ENCODE measurements around the gene WNT2B. TPM values are rescaled to one million over a fixed set of nuclear protein-coding genes. Genes with fewer than 3 reads are reported as not detected.

The WNT2B gene
- total RNA-seq, 1 experiment from 2014 or later, result 0.68 TPM

DNA sequence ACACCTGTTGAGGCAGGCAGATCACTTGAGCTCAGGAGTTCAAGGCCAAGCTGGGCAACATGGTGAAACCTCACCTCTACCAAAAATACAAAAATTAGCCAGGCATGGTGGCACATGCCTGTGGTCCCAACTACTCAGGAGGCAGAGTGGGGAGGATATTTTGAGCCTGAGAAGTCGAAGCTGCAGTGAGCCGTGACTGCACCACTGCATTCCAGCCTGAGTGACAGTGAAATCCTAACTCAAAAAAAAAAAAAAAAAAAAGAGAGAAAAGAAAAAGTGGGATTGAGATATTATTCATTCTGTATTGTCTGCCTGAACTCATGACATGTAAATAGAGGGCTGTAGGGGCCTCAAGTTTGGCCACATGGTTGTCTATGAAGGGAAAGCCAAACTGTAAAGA is 37.3 kb downstream of the WNT2B start:
- Histone ChIP-seq H3K14ac (ENCODE audit: insufficient read depth, low read length) (no peak overlapping the region), H3K27me3 (ENCODE audit: insufficient read depth, low read length) (no peaks in the 10 kb centered on the region), H2AK5ac (ENCODE audit: insufficient read length, low read length) (no peak overlapping the region), H3K9me3 (ENCODE audit: control insufficient read depth, low read depth, low read length) (no peaks in the 10 kb centered on the region), H4K91ac (ENCODE audit: insufficient read length, low read depth, low read length) (no peak overlapping the region), H3K23ac (ENCODE audit: insufficient read length, low read depth, low read length) (no peak overlapping the region), H2BK5ac (ENCODE audit: insufficient read length, low read length) (no peak overlapping the region), H4K8ac (replicated peaks; ENCODE audit: insufficient read length, low read depth, low read length) (no peak overlapping the region), H3K23me2 (ENCODE audit: insufficient read length, low read depth, low read length, poor library complexity, severe bottlenecking) (no peaks in the 10 kb centered on the region), H4K20me1 (ENCODE audit: control insufficient read depth, insufficient read depth, insufficient read length) (no peaks in the 10 kb centered on the region), H3T11ph (ENCODE audit: low read length) (no peak overlapping the region), H3K27ac (ENCODE audit: insufficient read length, low read depth, low read length) (no peak overlapping the region), H2BK15ac (ENCODE audit: low read depth, low read length) (no peak overlapping the region), H2AFZ (ENCODE audit: low read length) (no peak overlapping the region), H4K5ac (ENCODE audit: insufficient read length, low read depth, low read length) (no peak overlapping the region), H3K79me2 (ENCODE audit: insufficient read depth, low read length) (no peaks in the 10 kb centered on the region), H3K9ac (ENCODE audit: extremely low read depth, insufficient read length, low read length) (no peak overlapping the region), H3K56ac (ENCODE audit: insufficient read length, low read depth, low read length) (no peak overlapping the region), H2BK20ac (ENCODE audit: low read depth, low read length, poor library complexity, severe bottlenecking) (no peak overlapping the region), H3K4me2 (ENCODE audit: insufficient read depth, insufficient read length, low read length) (no peak overlapping the region), H2BK120ac (ENCODE audit: low read depth, low read length, poor library complexity, severe bottlenecking) (no peak overlapping the region), H3K4ac (ENCODE audit: low read depth, low read length) (no peak overlapping the region), H3K79me1 (ENCODE audit: insufficient read depth, low read depth, low read length, poor library complexity, severe bottlenecking) (no peaks in the 10 kb centered on the region), H3K18ac (ENCODE audit: insufficient read length, low read depth, low read length) (no peak overlapping the region), H3K4me1 (ENCODE audit: insufficient read depth, low read length) (no peaks in the 10 kb centered on the region), H2BK12ac (ENCODE audit: insufficient read length, low read depth, low read length) (no peak overlapping the region)
- Mint-ChIP-seq H3K9me3 (no peaks in the 10 kb centered on the region), H3K27ac (0 out of 7 replicates have a peak overlapping the region, but pooled peaks of 1 of the 3 experiments have one; percentile 5), H3K36me3 (ENCODE audit: insufficient read depth in 1 of 3, low read depth in 3 of 3) (peaks cover 0 to 5% (median under 1%) of the 10 kb centered on the region in 3 experiments; a peak in 1 of 7 replicates), H3K4me1 (no peaks in the 10 kb centered on the region), H3K27me3 (ENCODE audit: low read depth) (no peaks in the 10 kb centered on the region), H3K4me3 (no peak overlapping the region)
- WGBS (ENCODE audit: extremely low coverage, insufficient read length, low lambda C conversion rate), result no CpG with 5 or more reads among the region's 2 CpGs
- no peak for DNase-seq
- TF ChIP-seq, protein P1, sequence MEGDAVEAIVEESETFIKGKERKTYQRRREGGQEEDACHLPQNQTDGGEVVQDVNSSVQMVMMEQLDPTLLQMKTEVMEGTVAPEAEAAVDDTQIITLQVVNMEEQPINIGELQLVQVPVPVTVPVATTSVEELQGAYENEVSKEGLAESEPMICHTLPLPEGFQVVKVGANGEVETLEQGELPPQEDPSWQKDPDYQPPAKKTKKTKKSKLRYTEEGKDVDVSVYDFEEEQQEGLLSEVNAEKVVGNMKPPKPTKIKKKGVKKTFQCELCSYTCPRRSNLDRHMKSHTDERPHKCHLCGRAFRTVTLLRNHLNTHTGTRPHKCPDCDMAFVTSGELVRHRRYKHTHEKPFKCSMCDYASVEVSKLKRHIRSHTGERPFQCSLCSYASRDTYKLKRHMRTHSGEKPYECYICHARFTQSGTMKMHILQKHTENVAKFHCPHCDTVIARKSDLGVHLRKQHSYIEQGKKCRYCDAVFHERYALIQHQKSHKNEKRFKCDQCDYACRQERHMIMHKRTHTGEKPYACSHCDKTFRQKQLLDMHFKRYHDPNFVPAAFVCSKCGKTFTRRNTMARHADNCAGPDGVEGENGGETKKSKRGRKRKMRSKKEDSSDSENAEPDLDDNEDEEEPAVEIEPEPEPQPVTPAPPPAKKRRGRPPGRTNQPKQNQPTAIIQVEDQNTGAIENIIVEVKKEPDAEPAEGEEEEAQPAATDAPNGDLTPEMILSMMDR (conservative IDR thresholded peaks at IDR 0.05), result no peak
